CD14-positive monocyte (primary cell): ENCODE measurements around the gene HOXB3. TPM values are rescaled to one million over a fixed set of nuclear protein-coding genes. Genes with fewer than 3 reads are reported as not detected.
A peak's percentile ranks its signal among the peaks of the same experiment; 100 is the strongest.

ENCODE experiments used
- DNase-seq, 3 donors: peaks; one replicate each; pipeline ENCODE4 v3.0.0-alpha.2; 2011 to 2022
- H2AFZ ChIP-seq: 2 replicates; pipeline ENCODE4 v1.6.0; 2012; ENCODE audit warnings: mild to moderate bottlenecking, low read depth, low read length, inconsistent platforms; ENCODE audit not compliant: insufficient read depth, poor library complexity, severe bottlenecking
- H3K27ac ChIP-seq, 2 donors: 1 replicate in 1 of 2; 2 replicates in 1 of 2; pipeline ENCODE4 v1.5.1; 2012 to 2013; ENCODE audit warnings: low read length in 2 of 2, control low read depth in 1 of 2, inconsistent platforms in 1 of 2, low read depth in 1 of 2, mild to moderate bottlenecking in 1 of 2
- H3K27me3 ChIP-seq, 2 donors: one replicate each; pipeline versions ENCODE4 v1.6.0 to v1.6.1; 2011 to 2013; ENCODE audit warnings: low read length in 2 of 2; ENCODE audit not compliant: control insufficient read depth in 2 of 2, insufficient read depth in 2 of 2
- H3K36me3 ChIP-seq, 2 donors: replicated peaks in 1 of 2; 1 replicate in 1 of 2; 2 replicates in 1 of 2; pipeline versions ENCODE4 v1.5.1 to v1.6.1; 2012 to 2013; ENCODE audit warnings: low read length in 2 of 2, control low read depth in 1 of 2, inconsistent platforms in 1 of 2, mild to moderate bottlenecking in 1 of 2; ENCODE audit not compliant: insufficient read depth in 2 of 2, control insufficient read depth in 1 of 2
- H3K4me1 ChIP-seq, 2 donors: 1 replicate in 1 of 2; 2 replicates in 1 of 2; pipeline versions ENCODE4 v1.5.1 to v1.6.1; 2012 to 2013; ENCODE audit warnings: low read length in 2 of 2, control low read depth in 1 of 2, inconsistent platforms in 1 of 2, mild to moderate bottlenecking in 1 of 2, moderate library complexity in 1 of 2; ENCODE audit not compliant: insufficient read depth in 2 of 2, control insufficient read depth in 1 of 2
- H3K4me2 ChIP-seq: replicated peaks from 2 replicates; pipeline ENCODE3; 2012; ENCODE audit warnings: low read length, moderate library complexity, mild to moderate bottlenecking; ENCODE audit not compliant: poor library complexity, severe bottlenecking; ENCODE audit errors: extremely low read depth
- H3K4me3 ChIP-seq, 3 experiments: fragments of 200-600 bp in 1 of 3; sonication (generic) in 1 of 3; replicated peaks in 1 of 3; 1 replicate in 2 of 3; 2 replicates in 1 of 3; pipeline ENCODE4 v1.5.1; 2011 to 2013; ENCODE audit warnings: low read length in 3 of 3, mild to moderate bottlenecking in 3 of 3, control low read depth in 2 of 3, low read depth in 2 of 3, inconsistent platforms in 1 of 3, moderate library complexity in 1 of 3
- H3K79me2 ChIP-seq: 2 replicates; pipeline ENCODE4 v1.6.0; 2012; ENCODE audit warnings: mild to moderate bottlenecking, control low read depth, inconsistent platforms, low read length, moderate library complexity; ENCODE audit not compliant: insufficient read depth
- H3K9ac ChIP-seq: 2 replicates; pipeline ENCODE4 v1.6.0; 2017; ENCODE audit warnings: low read length, mild to moderate bottlenecking; ENCODE audit not compliant: insufficient read depth, poor library complexity, severe bottlenecking
- H3K9me3 ChIP-seq, 2 donors: replicated peaks in 1 of 2; 1 replicate in 1 of 2; 2 replicates in 1 of 2; pipeline versions ENCODE4 v1.5.1 to v1.6.1; 2012 to 2013; ENCODE audit warnings: low read length in 2 of 2, control low read depth in 1 of 2; ENCODE audit not compliant: control insufficient read depth in 1 of 2, insufficient read depth in 1 of 2
- H4K20me1 ChIP-seq: 2 replicates; pipeline ENCODE4 v1.6.0; 2012; ENCODE audit warnings: mild to moderate bottlenecking, low read length, control low read depth, moderate library complexity; ENCODE audit not compliant: insufficient read depth
- H3K27ac Mint-ChIP-seq, 7 donors: one replicate each; pipeline ENCODE4 v1.8.0; 2020; ENCODE audit warnings: mild to moderate bottlenecking in 7 of 7, mixed read lengths in 7 of 7, moderate library complexity in 6 of 7, inconsistent platforms in 2 of 7
- H3K27me3 Mint-ChIP-seq, 3 donors: one replicate each; pipeline ENCODE4 v1.8.0; 2021 to 2022; ENCODE audit warnings: low read depth in 3 of 3, mild to moderate bottlenecking in 3 of 3, mixed read lengths in 3 of 3, moderate library complexity in 3 of 3, inconsistent platforms in 1 of 3
- H3K36me3 Mint-ChIP-seq, 2 donors: one replicate each; pipeline ENCODE4 v1.8.0; 2020; ENCODE audit warnings: mixed read lengths in 2 of 2, inconsistent platforms in 1 of 2, mild to moderate bottlenecking in 1 of 2
- H3K4me1 Mint-ChIP-seq: one replicate; pipeline ENCODE4 v1.8.0; 2020; ENCODE audit warnings: mild to moderate bottlenecking, mixed read lengths
- H3K4me3 Mint-ChIP-seq, 2 donors: one replicate each; pipeline ENCODE4 v1.8.0; 2020; ENCODE audit warnings: mild to moderate bottlenecking in 2 of 2, mixed read lengths in 2 of 2, moderate library complexity in 1 of 2
- H3K9me3 Mint-ChIP-seq, 7 donors: one replicate each; pipeline ENCODE4 v1.8.0; 2020 to 2022; ENCODE audit warnings: mixed read lengths in 7 of 7, mild to moderate bottlenecking in 6 of 7, moderate library complexity in 6 of 7, inconsistent platforms in 2 of 7
- CTCF ChIP-seq: fragments of 200-600 bp; IDR thresholded peaks from one replicate; pipeline ENCODE4 v1.8.0; 2022; ENCODE audit warnings: antibody characterized with exemption, mild to moderate bottlenecking
- WGBS: methylation state at CpG from one replicate; pipeline ENCODE4 v1.1.5; 2013; ENCODE audit warnings: missing lambda C conversion rate; ENCODE audit not compliant: insufficient coverage; 5-methylcytosine and 5-hydroxymethylcytosine counted together
- intact Hi-C, 2 donors: fragments of 100-400 bp; cut with micrococcal nuclease; formaldehyde crosslinking; loops; one replicate each; pipeline versions ENCODE4 v1.15.0 to v1.15.1; 2023
- polyA plus RNA-seq, 3 donors: library from polyadenylated mRNA; depleted of rRNA in 1 of 3; unstranded in 2 of 3; stranded (reverse) in 1 of 3; fragments of 300-500 nt in 2 of 3; fragments of >200 nt in 1 of 3; fragmentation: Illumina TruSeq in 2 of 3; gene quantifications; 1 replicate in 2 of 3; 2 replicates in 1 of 3; pipeline ENCODE4 v1.2.3, GENCODE V29; 2012 to 2021

HOXB3 gene
- polyA plus RNA-seq, 3 donors: 0.56 TPM; not detected in 2

GRCh38 chr17:48565022-48565554 lies 25.0 kb downstream of the HOXB3 start:
- Mint-ChIP-seq H3K4me3 (peak overlapping the region in 1 of 2 donors; percentile 67), H3K27me3 (peaks cover 25 to 30% (median 27%) of the 10 kb centered on the region in 3 donors), H3K27ac (no peak overlapping the region), H3K4me1 (peaks cover 10% of the 10 kb centered on the region), H3K36me3 (peaks cover 2 to 8% of the 10 kb centered on the region in 2 donors), H3K9me3 (peaks cover 0 to 8% (median 2%) of the 10 kb centered on the region in 7 donors)
- Histone ChIP-seq H3K4me2 (no peak overlapping the region), H3K9ac (no peak overlapping the region), H3K9me3 (no peaks in the 10 kb centered on the region), H3K79me2 (no peaks in the 10 kb centered on the region), H3K4me3 (no peak overlapping the region), H3K4me1 (peaks cover 0 to 4% of the 10 kb centered on the region in 2 donors), H3K27ac (no peak overlapping the region), H4K20me1 (no peaks in the 10 kb centered on the region), H3K27me3 (peaks cover 48 to 76% of the 10 kb centered on the region in 2 donors), H2AFZ (no peak overlapping the region), H3K36me3 (no peaks in the 10 kb centered on the region)
- TF ChIP-seq CTCF: no peak
- intact Hi-C loops: no loop called here
- WGBS: no CpG with 5 or more reads among the region's 2 CpGs
- no peak for DNase-seq

GRCh38 chr17:48564188-48565021 lies 25.6 kb downstream of the HOXB3 start:
- Histone ChIP-seq H3K36me3 (no peaks in the 10 kb centered on the region), H3K27me3 (peaks cover 41 to 70% of the 10 kb centered on the region in 2 donors), H2AFZ (no peak overlapping the region), H3K27ac (no peak overlapping the region), H3K4me3 (no peak overlapping the region), H3K4me1 (peaks cover 0 to 4% of the 10 kb centered on the region in 2 donors), H4K20me1 (no peaks in the 10 kb centered on the region), H3K9me3 (no peaks in the 10 kb centered on the region), H3K79me2 (no peaks in the 10 kb centered on the region), H3K4me2 (no peak overlapping the region), H3K9ac (no peak overlapping the region)
- no peak overlapping the region for H3K27ac Mint-ChIP-seq
- WGBS: 29% methylated on average over 66 of the region's 73 CpGs
- no peak for DNase-seq
- H3K27me3 Mint-ChIP-seq: peaks cover 27 to 30% (median 29%) of the 10 kb centered on the region in 3 donors
- peaks cover 10% of the 10 kb centered on the region for H3K4me1 Mint-ChIP-seq
- peaks cover 0 to 8% (median 2%) of the 10 kb centered on the region in 7 donors for H3K9me3 Mint-ChIP-seq
- intact Hi-C loops: no loop called here
- no peak for TF ChIP-seq CTCF
- H3K36me3 Mint-ChIP-seq: peaks cover 2 to 8% of the 10 kb centered on the region in 2 donors
- H3K4me3 Mint-ChIP-seq: peak overlapping the region in 1 of 2 donors; percentile 67
